GM19099 (cell line): Measurements from ENCODE around the gene VEPH1.

ENCODE experiments used
- POLR2A ChIP-seq: IDR thresholded peaks from 3 replicates; pipeline ENCODE4 v1.6.1; 2011; ENCODE audit warnings: low read depth; ENCODE audit not compliant: insufficient read length; ENCODE audit errors: extremely low read depth

Gene VEPH1

GRCh38 chr3:157502916-157503595 is at the start of gene VEPH1:
VEPH1 (minus strand) TSS chr3:157503416; CDS start chr3:157495349, 8,067 bp downstream.
- no peak for TF ChIP-seq POLR2A

- no peak for TF ChIP-seq POLR2A
Observed at GRCh38 chr3:157551961-157552360, 48.7 kb upstream of the VEPH1 start.

- no peak for TF ChIP-seq POLR2A
Observed at GRCh38 chr3:157549498-157549897, 46.3 kb upstream of the VEPH1 start.

GRCh38 chr3:157544501-157545130 is 41.4 kb upstream of the VEPH1 start:
- TF ChIP-seq POLR2A: no peak

GRCh38 chr3:157543501-157544035 is 40.4 kb upstream of the VEPH1 start:
- TF ChIP-seq POLR2A: no peak

- TF ChIP-seq POLR2A: no peak
Observed at GRCh38 chr3:157542711-157543500, 39.7 kb upstream of the VEPH1 start.

GRCh38 chr3:157541506-157542236 is 38.5 kb upstream of the VEPH1 start:
- no peak for TF ChIP-seq POLR2A

- TF ChIP-seq POLR2A: no peak
Observed at GRCh38 chr3:157540656-157541055, 37.4 kb upstream of the VEPH1 start.

GRCh38 chr3:157535667-157536066 is 32.5 kb upstream of the VEPH1 start:
- TF ChIP-seq POLR2A: no peak

- TF ChIP-seq POLR2A: no peak
Observed at GRCh38 chr3:157534725-157535161, 31.5 kb upstream of the VEPH1 start.

GRCh38 chr3:157533298-157534070 is 30.3 kb upstream of the VEPH1 start:
- TF ChIP-seq POLR2A: no peak

- no peak for TF ChIP-seq POLR2A
Observed at GRCh38 chr3:157532529-157533297, 29.5 kb upstream of the VEPH1 start.

GRCh38 chr3:157531771-157532170 is 28.6 kb upstream of the VEPH1 start:
- no peak for TF ChIP-seq POLR2A
